ENCODE results near the gene KCND2. TPM values are rescaled to one million over a fixed set of nuclear protein-coding genes. Genes with fewer than 3 reads are reported as not detected.

KCND2 gene
- total RNA-seq, 1 experiment from 2014 or later: 0.33 TPM

DNA sequence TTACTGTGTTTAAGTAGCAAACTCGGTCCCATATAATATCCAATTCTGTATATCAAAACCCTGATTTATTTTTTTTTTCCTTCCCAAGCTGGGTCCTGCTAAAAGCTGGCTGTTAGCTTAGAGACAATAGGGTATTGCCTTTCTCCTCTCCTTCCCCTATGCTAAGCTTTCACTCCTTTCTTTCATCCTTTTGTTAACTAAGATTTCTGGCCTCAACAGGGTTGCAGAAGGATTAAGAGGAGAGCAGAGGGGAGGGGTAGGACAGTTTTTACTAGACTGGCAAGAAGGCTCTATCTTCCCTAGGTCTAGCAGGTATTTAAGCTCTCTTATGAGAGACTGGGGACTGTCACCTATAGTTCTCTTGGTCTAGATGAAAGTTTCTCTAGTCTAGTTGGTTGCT is 229.2 kb downstream of the KCND2 start:
- no TSS peak for BruUV-seq (replicated peaks)
- no peaks in the 10 kb centered on the region for H3K4me1 ChIP-seq (ENCODE audit: insufficient read depth, low read length)
- H3F3A ChIP-seq (ENCODE audit: low read length, unreplicated experiment): no peaks in the 10 kb centered on the region
- DNase-seq (no peak), ATAC-seq (peak; percentile 11; the same call in 1 of the 2 replicates)
- H3K4me3 ChIP-seq (ENCODE audit: low read length): no peak overlapping the region
- H3K9me3 ChIP-seq (ENCODE audit: low read length): no peaks in the 10 kb centered on the region
- intact Hi-C loops (cut with micrococcal nuclease): loop anchor here (5.0 kb wide), 1 partner anchor 100 kb away; no protein-coding TSS in a partner anchor
- no peak overlapping the region for H3K9ac ChIP-seq (ENCODE audit: low read length)
- H3K27me3 ChIP-seq (ENCODE audit: low read length): no peaks in the 10 kb centered on the region
- H3K9me2 ChIP-seq (replicated peaks; ENCODE audit: low read length): no peaks in the 10 kb centered on the region
- no peaks in the 10 kb centered on the region for H3K79me2 ChIP-seq (ENCODE audit: low read length)
- POLR2A ChIA-PET (ENCODE audit: unreplicated experiment): no interaction called here
- no peaks in the 10 kb centered on the region for H4K20me1 ChIP-seq (ENCODE audit: low read length)
- no peaks in the 10 kb centered on the region for H3K36me3 ChIP-seq (ENCODE audit: low read depth, low read length)
- H2AFZ ChIP-seq (ENCODE audit: low read length): no peak overlapping the region
- H3K4me2 ChIP-seq (ENCODE audit: low read length): no peak overlapping the region
- CTCF ChIA-PET: no interaction called here
- TF ChIP-seq EZH2 (IDR thresholded peaks at IDR 0.05; ENCODE audit: low read length, unreplicated experiment) (no peak), EZH2phosphoT487 (IDR thresholded peaks at IDR 0.05; ENCODE audit: borderline replicate concordance, low read length) (no peak)
- TF ChIP-seq, protein P1, sequence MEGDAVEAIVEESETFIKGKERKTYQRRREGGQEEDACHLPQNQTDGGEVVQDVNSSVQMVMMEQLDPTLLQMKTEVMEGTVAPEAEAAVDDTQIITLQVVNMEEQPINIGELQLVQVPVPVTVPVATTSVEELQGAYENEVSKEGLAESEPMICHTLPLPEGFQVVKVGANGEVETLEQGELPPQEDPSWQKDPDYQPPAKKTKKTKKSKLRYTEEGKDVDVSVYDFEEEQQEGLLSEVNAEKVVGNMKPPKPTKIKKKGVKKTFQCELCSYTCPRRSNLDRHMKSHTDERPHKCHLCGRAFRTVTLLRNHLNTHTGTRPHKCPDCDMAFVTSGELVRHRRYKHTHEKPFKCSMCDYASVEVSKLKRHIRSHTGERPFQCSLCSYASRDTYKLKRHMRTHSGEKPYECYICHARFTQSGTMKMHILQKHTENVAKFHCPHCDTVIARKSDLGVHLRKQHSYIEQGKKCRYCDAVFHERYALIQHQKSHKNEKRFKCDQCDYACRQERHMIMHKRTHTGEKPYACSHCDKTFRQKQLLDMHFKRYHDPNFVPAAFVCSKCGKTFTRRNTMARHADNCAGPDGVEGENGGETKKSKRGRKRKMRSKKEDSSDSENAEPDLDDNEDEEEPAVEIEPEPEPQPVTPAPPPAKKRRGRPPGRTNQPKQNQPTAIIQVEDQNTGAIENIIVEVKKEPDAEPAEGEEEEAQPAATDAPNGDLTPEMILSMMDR (conservative IDR thresholded peaks at IDR 0.05; ENCODE audit: low read depth, low read length): no peak
- H3K27ac ChIP-seq (ENCODE audit: low read length): no peak overlapping the region

DNA sequence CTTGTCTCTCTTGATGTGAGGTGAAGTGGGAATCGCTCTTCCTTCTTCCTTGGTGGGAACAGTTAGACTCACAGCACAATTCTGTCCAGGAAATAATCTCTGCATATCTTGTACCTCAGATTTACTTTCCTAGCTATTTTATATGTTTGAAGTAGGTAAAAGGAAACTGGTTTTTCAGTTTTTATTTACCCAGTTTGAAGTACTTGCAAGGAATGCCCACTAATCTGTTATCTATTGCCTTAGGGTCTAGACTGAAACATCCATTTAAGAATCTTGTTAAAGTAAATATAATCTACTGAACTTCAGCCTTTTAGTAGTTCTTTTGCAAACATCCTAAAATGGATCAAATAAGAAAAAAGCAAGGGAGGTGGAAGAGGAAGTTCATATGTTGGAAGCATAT is 229.8 kb downstream of the KCND2 start:
- TF ChIP-seq EZH2 (IDR thresholded peaks at IDR 0.05; ENCODE audit: low read length, unreplicated experiment) (no peak), EZH2phosphoT487 (IDR thresholded peaks at IDR 0.05; ENCODE audit: borderline replicate concordance, low read length) (no peak)
- TF ChIP-seq, protein P1 (conservative IDR thresholded peaks at IDR 0.05; ENCODE audit: low read depth, low read length): no peak
- Histone ChIP-seq H3K9ac (ENCODE audit: low read length) (no peak overlapping the region), H3K4me1 (ENCODE audit: insufficient read depth, low read length) (no peaks in the 10 kb centered on the region), H3K4me2 (ENCODE audit: low read length) (no peak overlapping the region), H3K27me3 (ENCODE audit: low read length) (no peaks in the 10 kb centered on the region), H3K27ac (ENCODE audit: low read length) (no peak overlapping the region), H2AFZ (ENCODE audit: low read length) (no peak overlapping the region), H3K36me3 (ENCODE audit: low read depth, low read length) (no peaks in the 10 kb centered on the region), H4K20me1 (ENCODE audit: low read length) (no peaks in the 10 kb centered on the region), H3K79me2 (ENCODE audit: low read length) (no peaks in the 10 kb centered on the region), H3K9me3 (ENCODE audit: low read length) (no peaks in the 10 kb centered on the region), H3F3A (ENCODE audit: low read length, unreplicated experiment) (no peaks in the 10 kb centered on the region), H3K9me2 (replicated peaks; ENCODE audit: low read length) (no peaks in the 10 kb centered on the region), H3K4me3 (ENCODE audit: low read length) (no peak overlapping the region)
- ChIA-PET CTCF (no interaction called here), POLR2A (ENCODE audit: unreplicated experiment) (no interaction called here)
- no TSS peak for BruUV-seq (replicated peaks)
- DNase-seq: peak; percentile 25
- intact Hi-C loops (cut with micrococcal nuclease): loop anchor here (5.0 kb wide), 1 partner anchor 101 kb away; no protein-coding TSS in a partner anchor
- peak; percentile 86 for ATAC-seq

DNA sequence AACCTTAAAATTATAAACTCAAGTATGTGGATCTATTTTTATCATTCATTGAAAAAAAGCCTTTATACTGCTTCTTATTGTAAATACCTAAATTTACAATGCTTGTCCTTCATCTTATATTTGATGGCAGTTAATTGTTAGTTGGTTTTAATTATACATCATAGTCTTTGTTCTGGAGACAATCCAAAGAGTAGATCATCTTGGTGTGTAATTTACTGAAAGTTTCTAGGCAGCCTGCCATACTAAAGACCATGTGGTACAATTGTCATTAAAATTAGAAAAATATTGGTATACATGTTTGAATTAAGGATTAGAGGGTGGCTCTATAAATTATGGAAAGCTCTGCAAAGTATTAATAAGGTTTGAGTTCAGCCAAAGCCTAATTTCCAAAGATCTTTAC is 231.4 kb downstream of the KCND2 start:
- no peaks in the 10 kb centered on the region for H3K27me3 ChIP-seq (ENCODE audit: low read length)
- H3K36me3 ChIP-seq (ENCODE audit: low read depth, low read length): no peaks in the 10 kb centered on the region
- no TSS peak for BruUV-seq (replicated peaks)
- no peaks in the 10 kb centered on the region for H3K9me2 ChIP-seq (replicated peaks; ENCODE audit: low read length)
- ATAC-seq (no peak), DNase-seq (no peak)
- no peak overlapping the region for H3K4me3 ChIP-seq (ENCODE audit: low read length)
- H3F3A ChIP-seq (ENCODE audit: low read length, unreplicated experiment): no peaks in the 10 kb centered on the region
- intact Hi-C loops (cut with micrococcal nuclease): loop anchor here (5.0 kb wide), 1 partner anchor 102 kb away; no protein-coding TSS in a partner anchor
- H3K79me2 ChIP-seq (ENCODE audit: low read length): no peaks in the 10 kb centered on the region
- CTCF ChIA-PET: no interaction called here
- no peak overlapping the region for H2AFZ ChIP-seq (ENCODE audit: low read length)
- TF ChIP-seq, protein P1 (conservative IDR thresholded peaks at IDR 0.05; ENCODE audit: low read depth, low read length): no peak
- TF ChIP-seq EZH2phosphoT487 (IDR thresholded peaks at IDR 0.05; ENCODE audit: borderline replicate concordance, low read length) (no peak), EZH2 (IDR thresholded peaks at IDR 0.05; ENCODE audit: low read length, unreplicated experiment) (no peak)
- no peaks in the 10 kb centered on the region for H4K20me1 ChIP-seq (ENCODE audit: low read length)
- H3K27ac ChIP-seq (ENCODE audit: low read length): no peak overlapping the region
- H3K4me1 ChIP-seq (ENCODE audit: insufficient read depth, low read length): no peaks in the 10 kb centered on the region
- no peak overlapping the region for H3K9ac ChIP-seq (ENCODE audit: low read length)
- no peak overlapping the region for H3K4me2 ChIP-seq (ENCODE audit: low read length)
- POLR2A ChIA-PET (ENCODE audit: unreplicated experiment): no interaction called here
- no peaks in the 10 kb centered on the region for H3K9me3 ChIP-seq (ENCODE audit: low read length)

Data from PC-3 (cell line).